Muscle layer of duodenum (tissue), 2 donors: Measurements from ENCODE around the gene RPS6KA4.
"Not testable (repeated sequence)": the region's sequence is repeated elsewhere in the genome, so short reads cannot be mapped to it uniquely, and the experiment has no call there.

Source experiments
- H3K27ac ChIP-seq: one replicate; pipeline ENCODE4 v1.7.0; 2013; ENCODE audit warnings: mild to moderate bottlenecking, low read length
- H3K27me3 ChIP-seq: one replicate; pipeline ENCODE4 v1.7.0; 2013; ENCODE audit warnings: low read depth, mild to moderate bottlenecking, control low read depth, low read length
- H3K36me3 ChIP-seq, 2 donors: one replicate each; pipeline ENCODE4 v1.7.0; 2013; ENCODE audit warnings: low read length in 2 of 2, control low read depth in 1 of 2, mild to moderate bottlenecking in 1 of 2; ENCODE audit not compliant: insufficient read depth in 2 of 2, control insufficient read depth in 1 of 2
- H3K4me1 ChIP-seq, 2 donors: one replicate each; pipeline ENCODE4 v1.7.0; 2013; ENCODE audit warnings: low read length in 2 of 2, mild to moderate bottlenecking in 2 of 2, control low read depth in 1 of 2, moderate library complexity in 1 of 2; ENCODE audit not compliant: insufficient read depth in 2 of 2, control insufficient read depth in 1 of 2
- H3K4me3 ChIP-seq, 2 donors: one replicate each; pipeline ENCODE4 v1.7.0; 2013; ENCODE audit warnings: low read length in 2 of 2, low read depth in 1 of 2, mild to moderate bottlenecking in 1 of 2
- H3K9me3 ChIP-seq, 2 donors: one replicate each; pipeline ENCODE4 v1.7.0; 2013; ENCODE audit warnings: low read length in 2 of 2, control low read depth in 1 of 2, mild to moderate bottlenecking in 1 of 2; ENCODE audit not compliant: control insufficient read depth in 1 of 2
- donor health status: healthy.

Gene RPS6KA4

GRCh38 chr11:64418233-64418632 lies 59.3 kb downstream of the RPS6KA4 start:
- H3K4me1 ChIP-seq, H3K27ac ChIP-seq, H3K9me3 ChIP-seq, H3K36me3 ChIP-seq, H3K27me3 ChIP-seq, H3K4me3 ChIP-seq: not testable (repeated sequence)

- peaks cover 5% of the 10 kb centered on the region in 2 donors for H3K9me3 ChIP-seq
- H3K27ac ChIP-seq, result no peak overlapping the region
- H3K36me3 ChIP-seq, result no peaks in the 10 kb centered on the region
- no peak overlapping the region for H3K4me3 ChIP-seq
- peaks cover 0 to 5% of the 10 kb centered on the region in 2 donors for H3K4me1 ChIP-seq
- no peaks in the 10 kb centered on the region for H3K27me3 ChIP-seq
Measured at GRCh38 chr11:64419257-64419790, 60.4 kb downstream of the RPS6KA4 start.

GRCh38 chr11:64419818-64420485 lies 61.0 kb downstream of the RPS6KA4 start:
- Histone ChIP-seq H3K36me3 (no peaks in the 10 kb centered on the region), H3K4me1 (peaks cover 0 to 4% of the 10 kb centered on the region in 2 donors), H3K27ac (no peak overlapping the region), H3K9me3 (peaks cover 5% of the 10 kb centered on the region in 2 donors), H3K4me3 (no peak overlapping the region), H3K27me3 (no peaks in the 10 kb centered on the region)
